Measurements from ENCODE around the gene C19orf67. TPM values are rescaled to one million over a fixed set of nuclear protein-coding genes. Genes with fewer than 3 reads are reported as not detected.

Gene C19orf67
- total RNA-seq, 4 donors from 2014 or later = not detected

GRCh38 chr19:14054721-14055120 lies 30.9 kb downstream of the C19orf67 start:
- 69% methylated on average over 11 of the region's 11 CpGs for WGBS
- TF ChIP-seq EP300 (IDR thresholded peaks at IDR 0.05) (no peak), POLR2A (IDR thresholded peaks at IDR 0.05) (no peak), POLR2AphosphoS5 (IDR thresholded peaks at IDR 0.05) (no peak), CTCF (IDR thresholded peaks at IDR 0.05) (no peak)
- H3K27ac ChIP-seq = no peak overlapping the region

DNA sequence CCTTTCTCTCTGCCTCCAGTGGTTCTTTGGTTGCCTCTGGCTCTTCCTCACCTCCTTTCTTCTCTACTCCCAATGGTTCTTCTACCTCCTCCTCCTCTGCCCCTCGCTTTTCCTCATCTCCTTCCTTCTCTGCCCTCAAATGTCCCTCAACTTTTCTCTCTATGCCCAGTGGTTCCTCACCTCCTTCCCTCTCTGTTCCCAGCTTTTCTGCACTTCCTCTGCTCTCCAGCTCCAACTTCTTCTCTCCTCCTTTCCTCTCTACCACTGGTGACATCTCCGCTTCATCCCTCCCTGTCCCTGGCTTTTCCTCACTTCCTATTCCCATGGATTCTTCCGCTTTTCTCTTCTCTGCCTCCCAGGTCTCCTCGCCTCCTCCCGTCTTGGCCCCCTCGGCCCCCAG lies 31.5 kb downstream of the C19orf67 start:
- 86% methylated on average over 6 of the region's 6 CpGs for WGBS
- H3K9me3 ChIP-seq = no peaks in the 10 kb centered on the region
- peaks cover 15% of the 10 kb centered on the region for H3K4me1 ChIP-seq
- DNase-seq (ENCODE audit: low spot score in 2 of 2) = no peak
- no peak overlapping the region for H3K27ac ChIP-seq
- H3K27me3 ChIP-seq = peaks cover 10% of the 10 kb centered on the region
- no peaks in the 10 kb centered on the region for H3K36me3 ChIP-seq
- TF ChIP-seq EP300 (IDR thresholded peaks at IDR 0.05) (no peak), CTCF (IDR thresholded peaks at IDR 0.05) (no peak), POLR2A (IDR thresholded peaks at IDR 0.05) (no peak), POLR2AphosphoS5 (IDR thresholded peaks at IDR 0.05) (no peak)
- H3K4me3 ChIP-seq = no peak overlapping the region

More at GRCh38 chr19:14054721-14055120, 30.9 kb downstream of the C19orf67 start:
- H3K36me3 ChIP-seq = no peaks in the 10 kb centered on the region
- H3K9me3 ChIP-seq = no peaks in the 10 kb centered on the region
- peaks cover 15% of the 10 kb centered on the region for H3K4me1 ChIP-seq
- H3K4me3 ChIP-seq = no peak overlapping the region
- H3K27me3 ChIP-seq = peaks cover 16% of the 10 kb centered on the region
- no peak for DNase-seq (ENCODE audit: low spot score in 2 of 2)

GRCh38 chr19:14053500-14053899 lies 32.1 kb downstream of the C19orf67 start:
- H3K9me3 ChIP-seq = no peaks in the 10 kb centered on the region
- H3K36me3 ChIP-seq = no peaks in the 10 kb centered on the region
- TF ChIP-seq POLR2A (IDR thresholded peaks at IDR 0.05) (no peak), CTCF (IDR thresholded peaks at IDR 0.05) (no peak)
- no peak overlapping the region for H3K4me3 ChIP-seq
- no peak overlapping the region for H3K27ac ChIP-seq
- 73% methylated on average over 5 of the region's 11 CpGs for WGBS
- H3K27me3 ChIP-seq = peaks cover 4% of the 10 kb centered on the region
- DNase-seq (ENCODE audit: low spot score in 2 of 2) = no peak
- H3K4me1 ChIP-seq = peaks cover 15% of the 10 kb centered on the region

- H3K4me3 ChIP-seq = no peak overlapping the region
- H3K27me3 ChIP-seq = no peaks in the 10 kb centered on the region
- H3K36me3 ChIP-seq = no peaks in the 10 kb centered on the region
- peaks cover 11% of the 10 kb centered on the region for H3K4me1 ChIP-seq
- H3K27ac ChIP-seq = no peak overlapping the region
- DNase-seq (ENCODE audit: low spot score in 2 of 2) = no peak
- H3K9me3 ChIP-seq = no peaks in the 10 kb centered on the region
- TF ChIP-seq EP300 (IDR thresholded peaks at IDR 0.05) (no peak), POLR2AphosphoS5 (IDR thresholded peaks at IDR 0.05) (no peak), CTCF (IDR thresholded peaks at IDR 0.05) (no peak), POLR2A (IDR thresholded peaks at IDR 0.05) (no peak)
- 91% methylated on average over 3 of the region's 3 CpGs for WGBS
Observed at GRCh38 chr19:14053032-14053431, 32.6 kb downstream of the C19orf67 start.

GRCh38 chr19:14052470-14052869 lies 33.1 kb downstream of the C19orf67 start:
- no peaks in the 10 kb centered on the region for H3K27me3 ChIP-seq
- no peaks in the 10 kb centered on the region for H3K9me3 ChIP-seq
- peaks cover 5% of the 10 kb centered on the region for H3K4me1 ChIP-seq
- 93% methylated on average over 6 of the region's 6 CpGs for WGBS
- no peak for DNase-seq (ENCODE audit: low spot score in 2 of 2)
- H3K4me3 ChIP-seq = no peak overlapping the region
- no peak overlapping the region for H3K27ac ChIP-seq
- TF ChIP-seq POLR2AphosphoS5 (IDR thresholded peaks at IDR 0.05) = no peak
- no peak for TF ChIP-seq CTCF (IDR thresholded peaks at IDR 0.05)
- TF ChIP-seq EP300 (IDR thresholded peaks at IDR 0.05) = no peak
- TF ChIP-seq POLR2A (IDR thresholded peaks at IDR 0.05) = no peak
- no peaks in the 10 kb centered on the region for H3K36me3 ChIP-seq
